ENCODE data around the gene NRDC. TPM values are rescaled to one million over a fixed set of nuclear protein-coding genes. Genes with fewer than 3 reads are reported as not detected.

The NRDC gene
- total and polyA plus RNA-seq, 9 of the 15 experiments (the other 6 are each of a cell fraction or from before 2014, with no cell fraction given) = 102 to 371 (median 201) TPM

DNA sequence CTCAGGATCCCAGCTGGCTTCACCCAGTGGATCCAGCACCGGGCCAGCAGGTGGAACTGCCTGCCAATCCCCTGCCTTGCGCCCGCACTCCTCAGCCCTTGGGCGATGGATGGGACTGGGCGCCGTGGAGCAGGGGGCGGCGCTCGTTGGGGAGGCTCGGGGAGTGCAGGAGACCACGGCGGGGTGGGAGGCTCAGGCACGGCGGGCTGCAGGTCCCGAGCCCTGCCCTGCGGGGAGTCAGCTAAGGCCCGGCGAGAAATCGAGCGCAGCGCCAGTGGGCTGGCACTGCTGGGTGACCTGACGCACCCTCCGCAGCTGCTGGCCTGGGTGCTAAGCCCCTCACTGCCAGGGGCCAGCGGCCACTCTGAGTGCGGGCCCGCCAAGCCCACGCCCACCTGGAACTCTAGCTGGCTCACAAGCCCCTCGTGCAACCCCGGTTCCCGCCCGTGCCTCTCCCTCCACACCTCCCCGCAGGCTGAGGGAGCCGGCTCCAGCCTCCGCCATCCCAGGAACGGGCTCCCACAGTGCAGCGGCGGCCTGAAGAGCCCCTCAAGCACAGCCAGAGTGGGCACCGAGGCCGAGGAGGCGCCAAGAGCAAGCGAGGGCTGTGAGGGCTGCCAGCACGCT is 31.1 kb downstream of the NRDC start:
- Histone ChIP-seq H3K9ac (ENCODE audit: insufficient read depth in 1 of 2, low read depth in 2 of 2, low read length in 2 of 2) (no peak overlapping the region), H2AFZ (ENCODE audit: low read depth, low read length) (no peak overlapping the region), H3K9me1 (ENCODE audit: control insufficient read depth, insufficient read depth, low read length) (no peaks in the 10 kb centered on the region), H3K4me3 (no peak overlapping the region), H3K36me3 (ENCODE audit: control insufficient read depth, insufficient read depth, low read length) (peaks cover 25% of the 10 kb centered on the region; the same call in 2 of the 3 replicates), H3K9me3 (replicated peaks; ENCODE audit: control insufficient read depth, insufficient read depth, low read depth, low read length) (peaks cover 3% of the 10 kb centered on the region; the same call in 1 of the 2 replicates), H3K4me1 (replicated peaks in 1 of 2; ENCODE audit: control insufficient read depth in 2 of 2, insufficient read depth in 2 of 2, low read length in 2 of 2) (peaks cover 11 to 24% of the 10 kb centered on the region in 2 experiments), H3K4me2 (ENCODE audit: insufficient read depth, low read length) (no peak overlapping the region), H3K27me3 (ENCODE audit: control insufficient read depth in 2 of 2, insufficient read depth in 2 of 2, low read length in 2 of 2) (no peaks in the 10 kb centered on the region), H4K20me1 (replicated peaks; ENCODE audit: control insufficient read depth, insufficient read depth, low read length) (no peaks in the 10 kb centered on the region), H3K79me2 (ENCODE audit: control insufficient read depth, insufficient read depth, low read length) (peaks cover 80% of the 10 kb centered on the region), H3K27ac (ENCODE audit: extremely low read depth, low read depth, low read length) (no peak overlapping the region)
- over 99% methylated on average over 25 of the region's 42 CpGs for WGBS (ENCODE audit: insufficient coverage, low coverage, missing lambda C conversion rate)
- intact Hi-C loops (cut with micrococcal nuclease) = no loop called here
- ATAC-seq (no peak), DNase-seq (ENCODE audit: extremely low read depth in 1 of 4, low spot score in 3 of 4) (no peak), FAIRE-seq (no peak)
- in situ Hi-C loops (cut with MboI) = no loop called here
- no peak for TF ChIP-seq MCM2 (IDR thresholded peaks at IDR 0.05; ENCODE audit: low read depth)
- TF ChIP-seq SRSF3 (IDR thresholded peaks at IDR 0.05; ENCODE audit: insufficient read depth, low read length) = no peak
- TF ChIP-seq, protein P1, sequence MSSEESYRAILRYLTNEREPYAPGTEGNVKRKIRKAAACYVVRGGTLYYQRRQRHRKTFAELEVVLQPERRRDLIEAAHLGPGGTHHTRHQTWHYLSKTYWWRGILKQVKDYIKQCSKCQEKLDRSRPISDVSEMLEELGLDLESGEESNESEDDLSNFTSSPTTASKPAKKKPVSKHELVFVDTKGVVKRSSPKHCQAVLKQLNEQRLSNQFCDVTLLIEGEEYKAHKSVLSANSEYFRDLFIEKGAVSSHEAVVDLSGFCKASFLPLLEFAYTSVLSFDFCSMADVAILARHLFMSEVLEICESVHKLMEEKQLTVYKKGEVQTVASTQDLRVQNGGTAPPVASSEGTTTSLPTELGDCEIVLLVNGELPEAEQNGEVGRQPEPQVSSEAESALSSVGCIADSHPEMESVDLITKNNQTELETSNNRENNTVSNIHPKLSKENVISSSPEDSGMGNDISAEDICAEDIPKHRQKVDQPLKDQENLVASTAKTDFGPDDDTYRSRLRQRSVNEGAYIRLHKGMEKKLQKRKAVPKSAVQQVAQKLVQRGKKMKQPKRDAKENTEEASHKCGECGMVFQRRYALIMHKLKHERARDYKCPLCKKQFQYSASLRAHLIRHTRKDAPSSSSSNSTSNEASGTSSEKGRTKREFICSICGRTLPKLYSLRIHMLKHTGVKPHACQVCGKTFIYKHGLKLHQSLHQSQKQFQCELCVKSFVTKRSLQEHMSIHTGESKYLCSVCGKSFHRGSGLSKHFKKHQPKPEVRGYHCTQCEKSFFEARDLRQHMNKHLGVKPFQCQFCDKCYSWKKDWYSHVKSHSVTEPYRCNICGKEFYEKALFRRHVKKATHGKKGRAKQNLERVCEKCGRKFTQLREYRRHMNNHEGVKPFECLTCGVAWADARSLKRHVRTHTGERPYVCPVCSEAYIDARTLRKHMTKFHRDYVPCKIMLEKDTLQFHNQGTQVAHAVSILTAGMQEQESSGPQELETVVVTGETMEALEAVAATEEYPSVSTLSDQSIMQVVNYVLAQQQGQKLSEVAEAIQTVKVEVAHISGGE (CRISPR knock-in tag; IDR thresholded peaks at IDR 0.05) = 0 out of 6 replicates have a peak, but pooled peaks of 1 of the 3 experiments have one; percentile 23
- TF ChIP-seq CXXC5 (CRISPR knock-in tag; IDR thresholded peaks at IDR 0.05) = no peak
- TF ChIP-seq, protein P2, sequence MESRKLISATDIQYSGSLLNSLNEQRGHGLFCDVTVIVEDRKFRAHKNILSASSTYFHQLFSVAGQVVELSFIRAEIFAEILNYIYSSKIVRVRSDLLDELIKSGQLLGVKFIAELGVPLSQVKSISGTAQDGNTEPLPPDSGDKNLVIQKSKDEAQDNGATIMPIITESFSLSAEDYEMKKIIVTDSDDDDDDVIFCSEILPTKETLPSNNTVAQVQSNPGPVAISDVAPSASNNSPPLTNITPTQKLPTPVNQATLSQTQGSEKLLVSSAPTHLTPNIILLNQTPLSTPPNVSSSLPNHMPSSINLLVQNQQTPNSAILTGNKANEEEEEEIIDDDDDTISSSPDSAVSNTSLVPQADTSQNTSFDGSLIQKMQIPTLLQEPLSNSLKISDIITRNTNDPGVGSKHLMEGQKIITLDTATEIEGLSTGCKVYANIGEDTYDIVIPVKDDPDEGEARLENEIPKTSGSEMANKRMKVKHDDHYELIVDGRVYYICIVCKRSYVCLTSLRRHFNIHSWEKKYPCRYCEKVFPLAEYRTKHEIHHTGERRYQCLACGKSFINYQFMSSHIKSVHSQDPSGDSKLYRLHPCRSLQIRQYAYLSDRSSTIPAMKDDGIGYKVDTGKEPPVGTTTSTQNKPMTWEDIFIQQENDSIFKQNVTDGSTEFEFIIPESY (CRISPR knock-in tag; IDR thresholded peaks at IDR 0.05) = peak; percentile 80
- TF ChIP-seq POLR2G (IDR thresholded peaks at IDR 0.05; ENCODE audit: low read depth, low read length) = peak; percentile 57
- TF ChIP-seq, protein P3, sequence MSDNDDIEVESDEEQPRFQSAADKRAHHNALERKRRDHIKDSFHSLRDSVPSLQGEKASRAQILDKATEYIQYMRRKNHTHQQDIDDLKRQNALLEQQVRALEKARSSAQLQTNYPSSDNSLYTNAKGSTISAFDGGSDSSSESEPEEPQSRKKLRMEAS (CRISPR knock-in tag; IDR thresholded peaks at IDR 0.05) = peak; percentile 32; the same call in 1 of the 2 replicates
- TF ChIP-seq ZNF77 (CRISPR knock-in tag; IDR thresholded peaks at IDR 0.05) = no peak
- TF ChIP-seq ZNF644 (tag; IDR thresholded peaks at IDR 0.05; ENCODE audit: low read depth) = no peak
- peak; percentile 70 for TF ChIP-seq PCBP1 (IDR thresholded peaks at IDR 0.05; ENCODE audit: low read depth, low read length, poor library complexity, severe bottlenecking)
- no peak for TF ChIP-seq ETV6 (IDR thresholded peaks at IDR 0.05; ENCODE audit: borderline replicate concordance in 1 of 2, low read depth in 2 of 2, low read length in 1 of 2)
- TF ChIP-seq ETV6 (CRISPR knock-in tag; IDR thresholded peaks at IDR 0.05; ENCODE audit: borderline replicate concordance) = no peak
- TF ChIP-seq TEAD4 (IDR thresholded peaks at IDR 0.05; ENCODE audit: low read length) = no peak
- TF ChIP-seq TEAD4 (CRISPR knock-in tag; IDR thresholded peaks at IDR 0.05; ENCODE audit: borderline replicate concordance) = peak; percentile 29; the same call in 1 of the 2 replicates
- no peak for TF ChIP-seq RBBP5 (IDR thresholded peaks at IDR 0.05; ENCODE audit: borderline replicate concordance, insufficient read depth, low read length, poor library complexity, severe bottlenecking)
- ChIA-PET POLR2A (interaction anchor here (1.1 to 2.7 kb wide), 4 partner anchors 10 to 39 kb away, joined by 3 to 12 read pairs (median 9); partner anchors contain the start of gene NRDC), CTCF (ENCODE audit: low intra/inter-chr PET ratio) (no interaction called here)
- BruUV-seq (replicated peaks) = no TSS peak
